Caki2 (cell line): ENCODE data around the gene APOC1. TPM values are rescaled to one million over a fixed set of nuclear protein-coding genes. Genes with fewer than 3 reads are reported as not detected.
"Not testable (repeated sequence)": the region's sequence is repeated elsewhere in the genome, so short reads cannot be mapped to it uniquely, and the experiment has no call there.

Experiments used
- DNase-seq: peaks from one replicate; pipeline ENCODE4 v3.0.0-alpha.2; 2015; ENCODE audit warnings: low read depth
- in situ Hi-C: cut with HindIII; loops from 2 replicates; pipeline ENCODE4 v1.10.0; 2016; ENCODE audit warnings: low sequenced_read_pairs, low pct_unique_long_range_greater_than_20kb, mixed read lengths
- total RNA-seq: library from RNA; depleted of rRNA; stranded (reverse); fragments of >200 nt; shearing (Covaris generic); gene quantifications from 2 replicates; pipeline ENCODE4 v1.2.3, GENCODE V29; 2014; ENCODE audit warnings: low replicate concordance

The APOC1 gene
- total RNA-seq, 1 experiment from 2014 or later = 6.1 TPM

DNA sequence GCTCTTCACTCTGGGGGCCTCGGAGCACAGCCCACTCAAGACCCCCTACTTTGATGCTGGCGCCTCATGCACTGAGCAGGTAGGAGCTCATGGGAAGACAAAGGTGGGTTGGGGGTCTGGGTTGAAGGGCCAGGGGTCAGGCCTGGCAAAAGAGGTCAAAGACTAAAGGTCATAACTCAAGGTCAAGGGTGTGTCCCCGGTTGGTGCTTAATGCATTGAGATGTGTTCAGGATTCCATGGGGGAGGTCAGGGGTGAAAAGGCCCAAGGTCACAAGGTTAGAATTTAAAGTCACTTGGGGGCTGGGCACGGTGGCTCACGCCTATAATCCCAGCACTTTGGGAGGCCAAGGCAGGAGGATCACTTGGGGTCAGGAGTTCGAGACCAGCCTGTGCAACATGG is 28.3 kb upstream of the APOC1 start:
- no peak for DNase-seq
- in situ Hi-C loops = no loop called here

DNA sequence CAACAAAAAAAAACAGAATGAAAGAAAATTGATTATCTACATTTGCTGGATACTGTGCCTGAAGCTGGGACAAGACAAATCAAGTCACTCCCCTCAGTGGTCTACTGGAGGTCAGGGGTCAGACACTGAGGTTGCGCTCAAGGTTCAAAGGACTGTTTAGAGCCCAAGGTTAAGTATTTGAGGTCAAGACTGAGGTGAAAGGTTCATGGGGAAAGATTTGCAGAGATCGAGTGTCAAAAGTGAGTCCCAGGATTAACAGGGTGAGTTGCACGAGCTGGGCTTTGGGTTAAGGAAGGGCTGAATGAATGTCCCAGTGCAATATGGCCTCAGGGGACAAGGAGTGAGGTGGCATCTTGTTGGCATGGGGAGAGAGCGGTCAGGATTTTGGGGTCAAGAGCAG is 26.8 kb upstream of the APOC1 start:
- DNase-seq = no peak
- in situ Hi-C loops = no loop called here

DNA sequence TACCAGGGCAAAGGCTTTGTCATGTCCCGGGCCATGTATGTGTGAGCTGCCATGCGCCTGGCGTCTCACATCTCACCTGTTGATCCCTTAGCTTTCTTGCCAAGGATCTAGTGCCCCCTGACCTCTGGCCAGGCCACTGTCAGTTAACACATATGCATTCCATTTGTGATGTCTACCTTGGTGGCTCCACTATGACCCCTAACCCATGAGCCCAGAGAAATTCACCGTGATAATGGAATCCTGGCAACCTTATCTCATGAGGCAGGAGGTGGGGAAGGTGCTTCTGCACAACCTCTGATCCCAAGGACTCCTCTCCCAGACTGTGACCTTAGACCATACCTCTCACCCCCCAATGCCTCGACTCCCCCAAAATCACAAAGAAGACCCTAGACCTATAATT is 26.1 kb upstream of the APOC1 start:
- DNase-seq, in situ Hi-C loops: not testable (repeated sequence)

DNA sequence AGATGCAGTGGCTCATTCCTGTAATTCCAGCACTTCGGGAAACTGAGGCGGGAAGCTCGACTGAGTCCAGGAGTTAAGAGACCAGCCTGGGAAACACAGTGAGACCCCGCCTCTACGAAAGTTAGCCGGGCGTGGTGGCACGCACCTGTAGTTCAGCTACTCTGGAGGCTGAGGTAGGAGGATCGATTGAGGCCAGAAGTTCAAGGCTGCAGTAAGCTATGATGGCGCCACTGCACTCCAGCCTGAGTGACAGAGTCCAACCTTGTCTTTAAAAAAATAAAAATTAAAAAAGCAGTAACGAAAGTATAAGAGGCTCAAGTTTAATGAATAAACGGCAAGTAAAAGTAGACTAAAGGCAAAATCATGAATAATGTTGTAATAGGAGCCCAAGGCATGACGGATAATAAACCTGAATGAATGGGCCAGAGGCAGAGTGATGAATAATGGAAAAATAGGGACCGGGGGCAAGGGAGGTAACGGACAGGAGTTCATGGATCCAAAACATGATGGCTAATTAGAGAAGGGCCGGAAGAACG is 24.5 kb upstream of the APOC1 start:
- in situ Hi-C loops = no loop called here

DNA sequence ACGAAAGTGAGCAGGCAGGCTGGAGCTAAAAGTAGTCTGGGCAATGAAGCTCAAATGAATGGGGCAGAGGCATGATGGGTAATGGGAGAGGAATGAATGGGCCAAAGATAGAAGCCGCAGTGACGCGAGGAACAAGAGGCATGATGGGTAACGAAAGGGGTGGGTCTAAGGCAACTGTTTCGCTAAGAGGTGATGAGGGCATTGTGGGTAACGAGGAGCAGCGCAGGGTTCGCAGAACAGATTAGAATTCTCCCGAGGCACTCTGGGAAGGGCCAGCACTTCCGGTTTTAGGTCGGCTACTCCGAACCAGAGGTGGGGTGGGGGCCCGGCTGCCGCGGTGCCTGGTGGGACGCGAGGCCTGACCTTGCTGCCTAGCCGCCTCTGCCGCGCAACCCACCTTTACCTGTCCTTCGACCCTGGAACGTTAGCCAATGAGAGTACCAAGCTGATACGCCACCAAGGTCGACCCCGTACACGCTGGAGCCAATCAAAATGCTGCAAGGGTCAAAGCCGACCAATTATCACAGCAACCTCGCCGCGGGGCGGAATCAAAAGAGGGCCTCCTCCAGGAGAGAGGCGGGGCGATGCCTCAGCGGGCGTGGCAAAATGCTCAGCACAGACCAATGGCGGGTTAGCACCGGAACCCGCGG is 23.9 kb upstream of the APOC1 start:
- DNase-seq = peak; percentile 100
- in situ Hi-C loops = no loop called here

More for the DNA sequence above, 24.5 kb upstream of the APOC1 start:
- DNase-seq = no peak

DNA sequence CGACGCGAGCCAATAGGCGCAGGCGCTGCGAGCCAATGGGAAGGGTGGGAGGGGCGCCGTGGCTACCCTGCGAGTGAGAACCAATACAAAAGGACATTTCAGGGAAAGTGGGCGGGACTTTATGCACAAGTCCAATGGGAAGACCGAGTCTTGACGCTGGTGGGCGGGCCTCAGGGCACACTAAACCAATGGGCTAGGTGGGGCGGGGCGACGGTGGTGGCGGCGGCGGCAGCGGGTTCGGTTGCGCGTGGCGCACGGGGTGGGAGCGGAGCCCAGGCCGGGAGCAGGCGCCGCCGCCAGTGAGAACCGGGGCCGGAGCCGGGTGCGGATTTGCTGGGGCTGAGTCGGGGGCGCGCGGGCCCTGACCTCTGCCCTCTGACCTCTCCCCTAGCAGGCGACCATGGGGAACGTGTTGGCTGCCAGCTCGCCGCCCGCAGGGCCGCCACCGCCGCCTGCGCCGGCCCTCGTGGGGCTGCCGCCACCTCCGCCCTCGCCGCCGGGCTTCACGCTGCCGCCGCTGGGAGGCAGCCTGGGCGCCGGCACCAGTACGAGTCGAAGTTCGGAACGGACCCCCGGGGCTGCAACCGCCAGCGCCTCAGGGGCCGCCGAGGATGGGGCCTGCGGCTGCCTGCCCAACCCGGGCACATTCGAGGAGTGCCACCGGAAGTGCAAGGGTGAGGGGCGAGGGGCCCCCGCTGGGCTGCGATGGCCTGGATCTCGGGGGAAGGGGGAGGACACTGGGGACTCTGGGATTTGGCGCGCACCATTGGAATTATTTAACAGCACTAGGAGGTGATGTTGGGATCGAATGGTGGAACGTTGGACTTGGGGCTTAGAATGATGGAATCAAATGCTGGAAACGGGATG is 23.2 kb upstream of the APOC1 start, which contains the start of gene TOMM40:
Gene TOMM40 (plus strand): TSS at position 239 of the 867 bp plus-strand sequence. CDS start 162 bp downstream, at position 401.
- in situ Hi-C loops = no loop called here
- no peak for DNase-seq

DNA sequence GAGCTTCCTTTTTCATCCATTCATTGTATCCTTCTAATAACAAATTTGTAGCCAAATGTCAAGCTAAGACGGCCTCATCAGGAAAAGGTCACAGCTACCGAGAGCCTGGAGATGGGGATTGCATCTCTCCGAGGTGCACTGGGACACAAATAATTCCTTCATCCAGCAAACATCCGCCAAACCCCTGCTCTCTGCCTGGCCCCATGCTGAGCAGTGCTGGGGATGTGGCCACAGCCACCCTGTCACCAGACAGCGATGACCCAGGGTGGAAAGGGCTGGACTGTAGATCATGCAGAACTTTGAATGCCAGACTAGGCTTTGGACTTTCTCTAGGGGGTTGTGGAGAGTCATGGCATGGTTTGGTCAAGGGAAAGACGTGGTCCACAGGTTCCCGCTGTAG is 21.5 kb upstream of the APOC1 start:
- in situ Hi-C loops = no loop called here
- no peak for DNase-seq

DNA sequence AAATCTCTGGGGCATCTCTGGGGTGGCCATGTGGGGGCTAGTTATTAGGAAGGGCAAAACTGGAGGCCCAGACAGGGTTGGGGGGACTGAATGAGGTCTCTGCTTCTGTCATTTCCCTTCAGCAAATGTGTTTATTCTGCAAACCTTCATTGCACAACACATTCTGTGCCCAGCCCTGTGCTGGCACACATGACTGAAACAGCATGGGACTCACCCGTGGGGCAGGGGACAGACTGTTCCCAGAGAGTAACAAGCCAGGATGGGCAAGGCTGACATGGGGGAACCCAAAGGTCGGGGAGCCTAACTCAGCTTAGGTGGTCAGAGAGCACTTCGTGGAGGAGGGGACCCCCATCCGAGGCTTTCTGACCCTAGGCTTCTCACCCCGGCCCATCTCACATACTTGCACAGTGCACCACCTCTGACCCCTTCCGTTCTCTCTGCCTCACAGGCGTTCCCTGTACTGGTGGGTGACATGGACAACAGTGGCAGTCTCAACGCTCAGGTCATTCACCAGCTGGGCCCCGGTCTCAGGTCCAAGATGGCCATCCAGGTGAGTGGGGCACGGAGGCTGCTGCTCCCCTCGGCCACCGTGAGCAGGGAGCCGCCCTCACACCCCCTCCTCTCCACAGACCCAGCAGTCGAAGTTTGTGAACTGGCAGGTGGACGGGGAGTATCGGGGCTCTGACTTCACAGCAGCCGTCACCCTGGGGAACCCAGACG is 20.9 kb upstream of the APOC1 start:
- DNase-seq = no peak
- in situ Hi-C loops = no loop called here

DNA sequence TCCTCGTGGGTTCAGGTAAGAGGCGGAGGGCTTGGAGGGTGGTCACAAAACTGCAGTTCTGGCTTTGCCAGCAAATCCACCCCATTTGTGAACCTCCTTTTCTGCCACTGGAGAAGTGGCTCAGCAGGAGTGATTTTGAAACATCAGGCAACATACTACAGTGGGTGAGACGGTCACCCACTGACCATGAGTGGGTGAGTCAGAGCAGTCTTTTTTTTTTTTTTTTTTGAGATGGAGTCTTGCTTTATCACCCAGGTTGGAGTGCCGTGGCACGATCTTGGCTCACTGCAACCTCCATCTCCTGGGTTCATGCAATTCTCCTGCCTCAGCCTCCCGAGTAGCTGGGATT is 20.4 kb upstream of the APOC1 start:
- DNase-seq = no peak
- in situ Hi-C loops = no loop called here

DNA sequence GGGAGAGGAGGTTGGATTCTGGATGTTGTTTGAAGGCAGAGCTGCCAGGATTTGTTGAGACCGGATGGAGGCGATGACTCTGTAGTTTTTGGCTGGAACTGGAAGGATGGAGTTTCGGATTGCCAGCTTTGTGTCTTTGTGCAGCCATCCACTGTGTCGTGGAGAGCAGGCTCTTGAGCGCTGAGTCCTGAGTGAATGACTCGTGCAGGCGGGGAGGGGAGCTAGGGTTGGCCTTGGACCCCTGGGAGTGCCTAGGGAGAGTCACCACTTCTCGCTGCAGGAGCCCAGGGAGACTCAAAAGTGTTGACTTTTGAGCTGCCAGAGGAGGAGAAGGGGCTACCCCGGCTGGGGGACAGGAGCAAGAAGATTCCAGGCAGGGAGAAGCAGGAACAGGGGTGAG is 19.5 kb upstream of the APOC1 start:
- in situ Hi-C loops = no loop called here
- DNase-seq = no peak

DNA sequence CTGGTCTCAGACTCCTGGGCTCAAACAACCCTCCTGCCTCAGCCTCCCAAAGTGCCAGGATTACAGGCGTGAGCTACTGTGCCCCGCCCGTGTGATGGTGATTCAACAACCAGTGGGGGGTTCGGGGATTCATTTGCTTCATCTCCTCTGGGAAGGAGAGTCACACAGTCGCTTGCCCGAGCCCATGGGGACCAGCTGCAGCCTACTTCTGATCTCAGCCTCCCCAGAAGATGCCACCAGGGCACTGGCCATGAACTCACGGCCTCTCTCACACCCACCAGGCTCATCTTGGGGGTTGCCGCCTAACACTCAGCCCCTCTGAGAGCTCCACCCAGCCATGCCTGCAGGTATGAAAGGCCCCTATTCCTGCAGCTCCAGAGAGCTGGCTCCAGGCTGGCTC is 16.6 kb upstream of the APOC1 start:
- DNase-seq = no peak
- in situ Hi-C loops = no loop called here

DNA sequence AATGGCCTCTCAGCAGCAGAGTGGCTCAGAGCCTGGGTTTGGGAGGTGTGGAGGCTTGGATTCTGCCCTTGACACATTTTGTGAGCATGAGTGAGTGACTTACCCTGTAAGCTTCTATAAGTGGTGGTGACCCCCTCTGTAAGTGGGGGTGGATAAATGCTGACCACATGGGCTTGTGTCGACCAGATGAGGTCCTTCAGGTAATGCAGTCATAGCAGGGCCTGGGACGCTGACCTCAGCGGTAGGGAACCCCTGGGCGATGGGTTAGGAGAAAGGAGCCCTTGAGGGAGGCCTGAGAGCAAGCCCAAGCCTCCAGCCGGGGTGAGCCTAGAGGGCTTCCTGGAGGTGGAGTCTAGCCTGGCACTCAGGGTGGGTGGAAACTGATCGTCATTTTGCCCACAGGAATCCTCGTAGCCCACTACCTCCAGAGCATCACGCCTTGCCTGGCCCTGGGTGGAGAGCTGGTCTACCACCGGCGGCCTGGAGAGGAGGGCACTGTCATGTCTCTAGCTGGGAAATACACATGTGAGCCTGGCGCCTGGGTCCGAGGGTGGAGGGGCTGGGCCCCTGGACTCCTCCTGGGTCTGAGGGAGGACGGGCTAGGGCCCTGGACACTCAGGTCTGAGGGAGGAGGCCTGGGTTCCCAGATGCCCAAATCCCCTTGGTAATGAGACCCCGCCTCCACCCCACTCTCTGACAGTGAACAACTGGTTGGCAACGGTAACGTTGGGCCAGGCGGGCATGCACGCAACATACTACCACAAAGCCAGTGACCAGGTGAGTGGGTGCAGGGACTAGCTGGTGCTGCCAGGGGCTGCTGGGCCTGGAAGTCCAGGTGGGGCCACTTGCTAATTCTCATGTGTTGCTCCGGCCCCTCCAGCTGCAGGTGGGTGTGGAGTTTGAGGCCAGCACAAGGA is 13.8 kb upstream of the APOC1 start:
- in situ Hi-C loops = no loop called here
- no peak for DNase-seq

DNA sequence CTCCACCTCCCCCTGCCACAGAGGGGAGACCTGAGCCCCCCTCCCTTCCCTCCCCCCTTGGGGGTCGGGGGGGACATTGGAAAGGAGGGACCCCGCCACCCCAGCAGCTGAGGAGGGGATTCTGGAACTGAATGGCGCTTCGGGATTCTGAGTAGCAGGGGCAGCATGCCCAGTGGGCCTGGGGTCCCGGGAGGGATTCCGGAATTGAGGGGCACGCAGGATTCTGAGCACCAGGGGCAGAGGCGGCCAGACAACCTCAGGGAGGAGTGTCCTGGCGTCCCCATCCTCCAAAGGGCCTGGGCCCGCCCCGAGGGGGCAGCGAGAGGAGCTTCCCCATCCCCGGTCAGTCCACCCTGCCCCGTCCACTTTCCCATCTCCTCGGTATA is 11.2 kb upstream of the APOC1 start:
- DNase-seq = no peak
- in situ Hi-C loops = no loop called here

DNA sequence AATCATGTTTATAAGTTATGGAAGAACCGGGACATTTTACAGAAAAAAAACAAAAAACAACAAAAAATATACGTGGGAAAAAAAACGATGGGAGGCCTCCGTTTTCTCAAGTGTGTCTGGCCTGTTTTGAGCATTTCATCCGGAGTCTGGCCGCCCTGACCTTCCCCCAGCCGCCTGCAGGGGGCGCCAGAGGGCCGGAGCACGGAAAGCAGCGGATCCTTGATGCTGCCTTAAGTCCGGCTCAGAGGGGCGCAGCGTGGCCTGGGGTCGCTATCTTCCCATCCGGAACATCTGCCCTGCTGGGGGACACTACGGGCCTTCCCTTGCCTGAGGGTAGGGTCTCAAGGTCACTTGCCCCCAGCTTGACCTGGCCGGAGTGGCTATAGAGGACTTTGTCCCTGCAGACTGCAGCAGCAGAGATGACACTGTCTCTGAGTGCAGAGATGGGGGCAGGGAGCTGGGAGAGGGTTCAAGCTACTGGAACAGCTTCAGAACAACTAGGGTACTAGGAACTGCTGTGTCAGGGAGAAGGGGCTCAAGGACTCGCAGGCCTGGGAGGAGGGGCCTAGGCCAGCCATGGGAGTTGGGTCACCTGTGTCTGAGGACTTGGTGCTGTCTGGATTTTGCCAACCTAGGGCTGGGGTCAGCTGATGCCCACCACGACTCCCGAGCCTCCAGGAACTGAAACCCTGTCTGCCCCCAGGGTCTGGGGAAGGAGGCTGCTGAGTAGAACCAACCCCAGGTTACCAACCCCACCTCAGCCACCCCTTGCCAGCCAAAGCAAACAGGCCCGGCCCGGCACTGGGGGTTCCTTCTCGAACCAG is 10.6 kb upstream of the APOC1 start:
- peak; percentile 77 for DNase-seq
- in situ Hi-C loops = no loop called here

DNA sequence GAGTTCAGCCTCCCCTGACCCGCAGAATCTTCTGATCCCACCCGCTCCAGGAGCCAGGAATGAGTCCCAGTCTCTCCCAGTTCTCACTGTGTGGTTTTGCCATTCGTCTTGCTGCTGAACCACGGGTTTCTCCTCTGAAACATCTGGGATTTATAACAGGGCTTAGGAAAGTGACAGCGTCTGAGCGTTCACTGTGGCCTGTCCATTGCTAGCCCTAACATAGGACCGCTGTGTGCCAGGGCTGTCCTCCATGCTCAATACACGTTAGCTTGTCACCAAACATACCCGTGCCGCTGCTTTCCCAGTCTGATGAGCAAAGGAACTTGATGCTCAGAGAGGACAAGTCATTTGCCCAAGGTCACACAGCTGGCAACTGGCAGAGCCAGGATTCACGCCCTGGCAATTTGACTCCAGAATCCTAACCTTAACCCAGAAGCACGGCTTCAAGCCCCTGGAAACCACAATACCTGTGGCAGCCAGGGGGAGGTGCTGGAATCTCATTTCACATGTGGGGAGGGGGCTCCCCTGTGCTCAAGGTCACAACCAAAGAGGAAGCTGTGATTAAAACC is 9.9 kb upstream of the APOC1 start:
- no peak for DNase-seq
- in situ Hi-C loops = no loop called here

DNA sequence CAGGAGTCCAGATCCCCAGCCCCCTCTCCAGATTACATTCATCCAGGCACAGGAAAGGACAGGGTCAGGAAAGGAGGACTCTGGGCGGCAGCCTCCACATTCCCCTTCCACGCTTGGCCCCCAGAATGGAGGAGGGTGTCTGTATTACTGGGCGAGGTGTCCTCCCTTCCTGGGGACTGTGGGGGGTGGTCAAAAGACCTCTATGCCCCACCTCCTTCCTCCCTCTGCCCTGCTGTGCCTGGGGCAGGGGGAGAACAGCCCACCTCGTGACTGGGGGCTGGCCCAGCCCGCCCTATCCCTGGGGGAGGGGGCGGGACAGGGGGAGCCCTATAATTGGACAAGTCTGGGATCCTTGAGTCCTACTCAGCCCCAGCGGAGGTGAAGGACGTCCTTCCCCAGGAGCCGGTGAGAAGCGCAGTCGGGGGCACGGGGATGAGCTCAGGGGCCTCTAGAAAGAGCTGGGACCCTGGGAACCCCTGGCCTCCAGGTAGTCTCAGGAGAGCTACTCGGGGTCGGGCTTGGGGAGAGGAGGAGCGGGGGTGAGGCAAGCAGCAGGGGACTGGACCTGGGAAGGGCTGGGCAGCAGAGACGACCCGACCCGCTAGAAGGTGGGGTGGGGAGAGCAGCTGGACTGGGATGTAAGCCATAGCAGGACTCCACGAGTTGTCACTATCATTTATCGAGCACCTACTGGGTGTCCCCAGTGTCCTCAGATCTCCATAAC is 8.8 kb upstream of the APOC1 start, which contains the start of gene APOE:
Gene APOE (plus strand): TSS at position 360 of the 724 bp plus-strand sequence. CDS start 829 bp downstream, outside the sequence.
- DNase-seq = no peak
- in situ Hi-C loops = no loop called here
